B cell (primary cell): ENCODE data around the gene TAX1BP3. TPM values are rescaled to one million over a fixed set of nuclear protein-coding genes. Genes with fewer than 3 reads are reported as not detected.
A peak's percentile ranks its signal among the peaks of the same experiment; 100 is the strongest.

ENCODE experiments used
- ATAC-seq: fragments of 200-7000 bp; cut with Tn5 transposase; one replicate; pipeline ENCODE4 v1.10.0; 2021; ENCODE audit warnings: low read depth, mild to moderate bottlenecking, moderate number of reproducible peaks, moderate library complexity
- CTCF ChIA-PET: fragments of 350-600 bp; sonication (Branson Sonifier 250); formaldehyde crosslinking; loops from one replicate; lab custom pipeline; 2021; ENCODE audit warnings: antibody characterized with exemption, inconsistent platforms; lab: Charles Lee
- POLR2A ChIA-PET: fragments of 350-600 bp; sonication (Branson Sonifier 250); formaldehyde crosslinking; loops from one replicate; lab custom pipeline; 2021; ENCODE audit warnings: antibody characterized with exemption; lab: Charles Lee
- DNase-seq: peaks from one replicate; pipeline ENCODE4 v3.0.0; 2013
- H2AFZ ChIP-seq: 2 replicates; pipeline ENCODE4 v1.6.1; 2012; ENCODE audit warnings: mild to moderate bottlenecking, low read depth, low read length; ENCODE audit not compliant: insufficient read depth, poor library complexity, severe bottlenecking
- H3K27ac ChIP-seq, 2 donors: 1 replicate in 1 of 2; 2 replicates in 1 of 2; pipeline ENCODE4 v1.5.1; 2012 to 2013; ENCODE audit warnings: low read length in 2 of 2, mild to moderate bottlenecking in 2 of 2, moderate library complexity in 1 of 2
- H3K27me3 ChIP-seq, 4 experiments: fragments of 200-600 bp in 1 of 4; sonication (generic) in 1 of 4; replicated peaks in 1 of 4; 1 replicate in 2 of 4; 2 replicates in 2 of 4; pipeline versions ENCODE4 v1.6.1 to v1.7.0; 2013 to 2016; ENCODE audit warnings: low read length in 3 of 4, mild to moderate bottlenecking in 2 of 4, mixed read lengths in 1 of 4, moderate library complexity in 1 of 4; ENCODE audit not compliant: insufficient read depth in 4 of 4, control insufficient read depth in 3 of 4; ENCODE audit errors: control extremely low read depth in 1 of 4
- H3K36me3 ChIP-seq, 2 experiments: replicated peaks in 1 of 2; 1 replicate in 1 of 2; 2 replicates in 1 of 2; pipeline versions ENCODE4 v1.6.1 to v1.7.1; 2013; ENCODE audit warnings: low read length in 1 of 2; ENCODE audit not compliant: insufficient read depth in 2 of 2, control insufficient read depth in 1 of 2; ENCODE audit errors: control extremely low read depth in 1 of 2, extremely low read depth in 1 of 2
- H3K4me1 ChIP-seq, 2 donors: fragments of 200-600 bp in 1 of 2; sonication (generic) in 1 of 2; 1 replicate in 1 of 2; 2 replicates in 1 of 2; pipeline versions ENCODE4 v1.5.1 to v1.6.1; 2013 to 2017; ENCODE audit warnings: low read length in 2 of 2; ENCODE audit not compliant: control insufficient read depth in 2 of 2, insufficient read depth in 2 of 2
- H3K4me2 ChIP-seq: replicated peaks from 2 replicates; pipeline ENCODE3; 2012; ENCODE audit warnings: mild to moderate bottlenecking, low read depth, low read length; ENCODE audit not compliant: poor library complexity, severe bottlenecking
- H3K4me3 ChIP-seq, 5 experiments: fragments of 200-600 bp in 1 of 5; sonication (generic) in 1 of 5; 1 replicate in 3 of 5; 2 replicates in 2 of 5; pipeline versions ENCODE4 v1.5.1 to v1.7.0; 2011 to 2016; ENCODE audit warnings: low read length in 4 of 5, mild to moderate bottlenecking in 4 of 5, low read depth in 2 of 5, control low read depth in 1 of 5, moderate library complexity in 1 of 5; ENCODE audit not compliant: insufficient read depth in 1 of 5; ENCODE audit errors: control extremely low read depth in 1 of 5, extremely low read depth in 1 of 5
- H3K79me2 ChIP-seq: fragments of 200-600 bp; sonication (generic); one replicate; pipeline ENCODE4 v1.6.0; 2016; ENCODE audit warnings: low read length; ENCODE audit not compliant: control insufficient read depth, insufficient read depth
- H3K9ac ChIP-seq: fragments of 200-600 bp; sonication (generic); 2 replicates; pipeline ENCODE4 v1.6.1; 2017; ENCODE audit warnings: mild to moderate bottlenecking, low read length, moderate library complexity
- H3K9me3 ChIP-seq, 3 donors: one replicate each; pipeline versions ENCODE4 v1.6.1 to v1.7.1; 2013; ENCODE audit warnings: low read length in 2 of 3; ENCODE audit not compliant: control insufficient read depth in 2 of 3, insufficient read depth in 1 of 3; ENCODE audit errors: control extremely low read depth in 1 of 3
- H4K20me1 ChIP-seq: 2 replicates; pipeline ENCODE4 v1.6.0; 2012; ENCODE audit warnings: mild to moderate bottlenecking, low read length; ENCODE audit not compliant: insufficient read depth, control insufficient read depth, poor library complexity, severe bottlenecking
- H3K27ac Mint-ChIP-seq: one replicate; pipeline ENCODE4 v1.8.0; 2021; ENCODE audit warnings: mixed read lengths
- H3K27me3 Mint-ChIP-seq: one replicate; pipeline ENCODE4 v1.8.0; 2021; ENCODE audit warnings: mixed read lengths
- H3K4me1 Mint-ChIP-seq: one replicate; pipeline ENCODE4 v1.8.0; 2021; ENCODE audit warnings: mixed read lengths
- H3K4me3 Mint-ChIP-seq: one replicate; pipeline ENCODE4 v1.8.0; 2021; ENCODE audit warnings: mixed read lengths
- H3K9me3 Mint-ChIP-seq: one replicate; pipeline ENCODE4 v1.8.0; 2022; ENCODE audit warnings: mixed read lengths; ENCODE audit not compliant: insufficient read depth
- EZH2 ChIP-seq: IDR thresholded peaks from 2 replicates; pipeline ENCODE4 v1.6.1; 2012; ENCODE audit warnings: borderline replicate concordance, low read depth, mild to moderate bottlenecking, moderate library complexity, low read length; ENCODE audit not compliant: insufficient read depth, poor library complexity, severe bottlenecking
- WGBS: methylation state at CpG from one replicate; pipeline ENCODE4 v1.1.5; 2013; ENCODE audit warnings: missing lambda C conversion rate; ENCODE audit not compliant: insufficient coverage; 5-methylcytosine and 5-hydroxymethylcytosine counted together
- intact Hi-C: fragments of 100-400 bp; cut with micrococcal nuclease; formaldehyde crosslinking; loops from one replicate; pipeline ENCODE4 v1.10.0; 2022
- polyA plus RNA-seq: library from polyadenylated mRNA; depleted of rRNA; stranded (reverse); fragments of >200 nt; gene quantifications from 2 replicates; pipeline ENCODE4 v1.2.3, GENCODE V29; 2012
- total RNA-seq, 2 donors: library from RNA; stranded (reverse); fragments of 120-200 nt in 1 of 2; gene quantifications; 1 replicate in 1 of 2; 2 replicates in 1 of 2; pipeline versions ENCODE4 v1.2.3 to v1.2.4, GENCODE V29; 2013 to 2022
- TF ChIP-seq, protein P1 (sequence below): fragments of 200-600 bp; IDR thresholded peaks from one replicate; pipeline ENCODE4 v1.8.0; 2022; ENCODE audit warnings: antibody characterized with exemption, mild to moderate bottlenecking

TAX1BP3 gene
- total and polyA plus RNA-seq, 2 donors (not counting 1 experiment from before 2014, with no cell fraction given), result 17.7 to 22.1 TPM

- Histone ChIP-seq H3K9ac (peak overlapping the region; percentile 83), H4K20me1 (peaks cover 4% of the 10 kb centered on the region), H3K79me2 (peaks cover 45% of the 10 kb centered on the region), H3K27ac (no peak overlapping the region), H3K36me3 (peaks cover 0 to 6% of the 10 kb centered on the region in 2 experiments), H3K4me3 (peak overlapping the region; percentile 48 to 80 (median 76)), H3K27me3 (no peaks in the 10 kb centered on the region), H3K9me3 (no peaks in the 10 kb centered on the region), H2AFZ (peak overlapping the region; percentile 85), H3K4me2 (peak overlapping the region; percentile 77), H3K4me1 (peaks cover 4 to 15% of the 10 kb centered on the region in 2 donors)
- ChIA-PET CTCF (interaction anchor here (0.5 to 2.4 kb wide), 16 partner anchors 8 to 787 kb away, joined by 3 to 14 read pairs (median 4); partner anchors contain the start of gene HASPIN), POLR2A (interaction anchor here (0.6 to 1.4 kb wide), 8 partner anchors 10 to 1579 kb away, joined by 3 to 9 read pairs (median 4); partner anchors contain the start of genes CYB5D2, EMC6, TAX1BP3 and TRPV3)
- WGBS, result 19% methylated on average over 34 of the region's 38 CpGs
- Mint-ChIP-seq H3K27ac (peak overlapping the region; percentile 63), H3K4me3 (peak overlapping the region; percentile 99), H3K27me3 (no peaks in the 10 kb centered on the region), H3K9me3 (no peaks in the 10 kb centered on the region), H3K4me1 (peaks cover 34% of the 10 kb centered on the region)
- DNase-seq (no peak), ATAC-seq (no peak)
- intact Hi-C loops, result loop anchor here (1.0 to 2.0 kb wide), 6 partner anchors 11 to 587 kb away; partner anchors contain the start of genes CYB5D2, EMC6, NCBP3 and TAX1BP3
- TF ChIP-seq, protein P1, sequence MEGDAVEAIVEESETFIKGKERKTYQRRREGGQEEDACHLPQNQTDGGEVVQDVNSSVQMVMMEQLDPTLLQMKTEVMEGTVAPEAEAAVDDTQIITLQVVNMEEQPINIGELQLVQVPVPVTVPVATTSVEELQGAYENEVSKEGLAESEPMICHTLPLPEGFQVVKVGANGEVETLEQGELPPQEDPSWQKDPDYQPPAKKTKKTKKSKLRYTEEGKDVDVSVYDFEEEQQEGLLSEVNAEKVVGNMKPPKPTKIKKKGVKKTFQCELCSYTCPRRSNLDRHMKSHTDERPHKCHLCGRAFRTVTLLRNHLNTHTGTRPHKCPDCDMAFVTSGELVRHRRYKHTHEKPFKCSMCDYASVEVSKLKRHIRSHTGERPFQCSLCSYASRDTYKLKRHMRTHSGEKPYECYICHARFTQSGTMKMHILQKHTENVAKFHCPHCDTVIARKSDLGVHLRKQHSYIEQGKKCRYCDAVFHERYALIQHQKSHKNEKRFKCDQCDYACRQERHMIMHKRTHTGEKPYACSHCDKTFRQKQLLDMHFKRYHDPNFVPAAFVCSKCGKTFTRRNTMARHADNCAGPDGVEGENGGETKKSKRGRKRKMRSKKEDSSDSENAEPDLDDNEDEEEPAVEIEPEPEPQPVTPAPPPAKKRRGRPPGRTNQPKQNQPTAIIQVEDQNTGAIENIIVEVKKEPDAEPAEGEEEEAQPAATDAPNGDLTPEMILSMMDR, result no peak
Observed at GRCh38 chr17:3635474-3636153, 32.8 kb downstream of the TAX1BP3 start.

DNA sequence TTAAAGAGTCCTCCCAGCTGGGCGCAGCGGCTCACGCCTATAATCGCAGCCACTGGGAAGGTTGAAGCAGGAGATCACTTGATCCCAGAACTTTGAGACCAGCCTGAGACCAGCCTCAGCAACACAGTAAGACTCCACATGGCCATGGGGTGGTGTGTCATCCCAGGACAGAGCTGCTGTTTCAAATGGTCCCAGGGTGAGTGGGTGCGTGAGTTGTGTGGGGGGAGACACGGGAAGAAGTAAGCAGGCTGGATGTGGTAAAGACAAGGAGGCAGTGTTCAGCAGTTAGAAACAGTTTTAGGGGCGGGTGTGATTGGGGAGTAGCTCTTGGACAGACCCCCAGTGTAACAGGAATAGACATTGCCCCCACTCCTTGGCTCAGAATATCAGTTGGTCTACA is 36.1 kb downstream of the TAX1BP3 start:
- peaks cover 19% of the 10 kb centered on the region for H3K4me1 Mint-ChIP-seq
- no peak for ATAC-seq

More for the DNA sequence above, 36.1 kb downstream of the TAX1BP3 start:
- H3K4me2 ChIP-seq, result no peak overlapping the region
- TF ChIP-seq EZH2, result no peak
- TF ChIP-seq, protein P1, result no peak
- WGBS, result 98% methylated on average over 7 of the region's 7 CpGs
- peaks cover 4 to 11% of the 10 kb centered on the region in 2 donors for H3K4me1 ChIP-seq
- H3K27ac Mint-ChIP-seq, result no peak overlapping the region
- no peak overlapping the region for H2AFZ ChIP-seq
- no peak overlapping the region for H3K27ac ChIP-seq
- peaks cover 0 to 20% of the 10 kb centered on the region in 2 experiments for H3K36me3 ChIP-seq
- no peak overlapping the region for H3K4me3 Mint-ChIP-seq
- no peaks in the 10 kb centered on the region for H3K9me3 Mint-ChIP-seq
- ChIA-PET CTCF (interaction anchor here (0.6 kb wide), 1 partner anchor 109 kb away, joined by 3 read pairs; no protein-coding TSS in a partner anchor), POLR2A (interaction anchor here (0.6 kb wide), 2 partner anchors 38 to 42 kb away, joined by 3 to 9 read pairs; no protein-coding TSS in a partner anchor)
- no peaks in the 10 kb centered on the region for H3K27me3 ChIP-seq
- intact Hi-C loops, result no loop called here
- H3K4me3 ChIP-seq, result no peak overlapping the region
- H4K20me1 ChIP-seq, result peaks cover 4% of the 10 kb centered on the region
- DNase-seq, result no peak
- no peaks in the 10 kb centered on the region for H3K9me3 ChIP-seq
- peaks cover 33% of the 10 kb centered on the region for H3K79me2 ChIP-seq
- H3K27me3 Mint-ChIP-seq, result no peaks in the 10 kb centered on the region
- no peak overlapping the region for H3K9ac ChIP-seq
